HG03097 (cell line): ENCODE measurements around the gene HNRNPUL1.
A peak's percentile ranks its signal among the peaks of the same experiment; 100 is the strongest.

Source experiments
- ATAC-seq: cut with Tn5 transposase; IDR thresholded peaks from one replicate; pipeline ENCODE4 v1.9.1; 2021; ENCODE audit not compliant: unreplicated experiment, low FRiP score

The HNRNPUL1 gene

GRCh38 chr19:41351339-41352245 lies 87.4 kb downstream of the HNRNPUL1 start:
- peak; percentile 23 for ATAC-seq

DNA sequence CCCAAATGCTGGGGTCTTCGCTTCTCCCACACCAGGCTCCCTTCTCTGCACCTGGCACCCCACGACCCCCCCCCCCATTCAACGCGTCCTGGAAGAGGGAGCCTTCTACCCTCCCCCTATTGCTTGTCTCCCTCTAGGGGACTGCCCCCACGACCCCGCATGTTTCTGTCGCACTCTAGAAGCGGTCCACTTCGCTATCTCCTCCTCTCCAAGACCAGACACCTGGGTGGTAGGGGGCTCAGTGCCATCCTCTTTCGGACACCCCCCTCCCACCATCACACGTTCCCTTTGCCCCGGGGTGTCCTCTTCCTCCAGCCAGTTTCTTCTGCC lies 88.1 kb downstream of the HNRNPUL1 start:
- ATAC-seq, result no peak

GRCh38 chr19:41352609-41353465 lies 88.7 kb downstream of the HNRNPUL1 start:
- ATAC-seq, result no peak

- ATAC-seq, result peak; percentile 34
Observed at GRCh38 chr19:41353466-41354342, 89.5 kb downstream of the HNRNPUL1 start, which contains the start of gene TGFB1. TSS of gene TGFB1 (minus strand) at chr19:41353922. CDS start at chr19:41353044, 878 bp downstream.

- no peak for ATAC-seq
Observed at GRCh38 chr19:41354343-41354953, 90.3 kb downstream of the HNRNPUL1 start.

- ATAC-seq, result no peak
Observed at GRCh38 chr19:41355035-41355434, 90.9 kb downstream of the HNRNPUL1 start.

DNA sequence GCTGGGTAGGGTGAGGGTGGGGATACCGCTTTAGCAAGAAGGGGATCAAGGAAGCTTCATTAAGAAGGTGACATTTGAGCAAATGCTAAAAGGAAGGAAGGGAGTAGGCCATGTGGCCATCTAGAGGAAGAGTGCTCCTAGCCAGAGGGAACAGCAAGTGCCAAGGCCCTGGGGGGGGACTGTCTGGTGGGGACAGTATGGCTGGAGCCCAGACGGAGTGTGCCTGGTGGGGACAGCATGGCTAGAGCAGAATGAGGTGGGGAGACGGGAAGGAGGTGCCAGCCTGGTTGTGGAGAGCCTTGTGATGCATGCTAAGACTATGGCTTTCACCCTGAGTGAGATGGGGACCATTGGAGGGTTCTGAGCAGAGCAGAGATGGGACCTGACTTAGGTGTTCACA lies 91.6 kb downstream of the HNRNPUL1 start:
- no peak for ATAC-seq

- ATAC-seq, result no peak
Observed at GRCh38 chr19:41356984-41357739, 93.0 kb downstream of the HNRNPUL1 start.
